HG03139 (cell line): Measurements from ENCODE around the gene TBL2.
"Not testable (repeated sequence)": the region's sequence is repeated elsewhere in the genome, so short reads cannot be mapped to it uniquely, and the experiment has no call there.

Source experiments
- ATAC-seq: cut with Tn5 transposase; IDR thresholded peaks from one replicate; pipeline ENCODE4 v1.9.1; 2021; ENCODE audit not compliant: unreplicated experiment

TBL2 gene

GRCh38 chr7:73570977-73571376 lies 7.4 kb downstream of the TBL2 start:
- no peak for ATAC-seq

GRCh38 chr7:73570521-73570920 lies 7.9 kb downstream of the TBL2 start:
- no peak for ATAC-seq

GRCh38 chr7:73569042-73569608 lies 9.3 kb downstream of the TBL2 start:
- ATAC-seq, result no peak

GRCh38 chr7:73567846-73568685 lies 10.3 kb downstream of the TBL2 start:
- no peak for ATAC-seq

- ATAC-seq, result no peak
These were observed 11.2 kb downstream of the TBL2 start for GRCh38 chr7:73567140-73567539.

GRCh38 chr7:73566431-73566830 lies 11.9 kb downstream of the TBL2 start:
- ATAC-seq, result not testable (repeated sequence)

- ATAC-seq, result no peak
These were observed 12.6 kb downstream of the TBL2 start for GRCh38 chr7:73565675-73566340.

GRCh38 chr7:73560109-73560835 lies 18.1 kb downstream of the TBL2 start:
- no peak for ATAC-seq

GRCh38 chr7:73557397-73558257 lies 20.8 kb downstream of the TBL2 start, which contains the start of gene BCL7B:
BCL7B (minus strand) TSS chr7:73557690; CDS start chr7:73557578, 112 bp downstream.
- ATAC-seq, result peak; percentile 29

GRCh38 chr7:73557108-73557396 lies 21.3 kb downstream of the TBL2 start:
- ATAC-seq, result peak; percentile 87

GRCh38 chr7:73556208-73557107 lies 21.9 kb downstream of the TBL2 start:
- no peak for ATAC-seq

- no peak for ATAC-seq
These were observed 22.9 kb downstream of the TBL2 start for GRCh38 chr7:73555411-73555982.

GRCh38 chr7:73550093-73550492 lies 28.3 kb downstream of the TBL2 start:
- ATAC-seq, result not testable (repeated sequence)

GRCh38 chr7:73549176-73549575 lies 29.2 kb downstream of the TBL2 start:
- no peak for ATAC-seq

- no peak for ATAC-seq
These were observed 30.5 kb downstream of the TBL2 start for GRCh38 chr7:73547841-73548240.

- ATAC-seq, result no peak
These were observed 33.7 kb downstream of the TBL2 start for GRCh38 chr7:73544678-73545077.

- ATAC-seq, result no peak
These were observed 36.7 kb downstream of the TBL2 start for GRCh38 chr7:73541722-73542121.

- no peak for ATAC-seq
These were observed 38.7 kb downstream of the TBL2 start for GRCh38 chr7:73539709-73540108.

- ATAC-seq, result not testable (repeated sequence)
These were observed 39.9 kb downstream of the TBL2 start for GRCh38 chr7:73538510-73538909.
